Hematopoietic multipotent progenitor cell treated with erythropoietin and hydrocortisone succinate and interleukin-3 and kit ligand, for 17 days (in vitro differentiated cells): ENCODE data around the gene CD164.
"Not testable (repeated sequence)": the region's sequence is repeated elsewhere in the genome, so short reads cannot be mapped to it uniquely, and the experiment has no call there.

Experiments
- DNase-seq: peaks from one replicate; pipeline ENCODE4 v3.0.0-alpha.2; 2015; ENCODE audit warnings: low spot score

CD164 gene

DNA sequence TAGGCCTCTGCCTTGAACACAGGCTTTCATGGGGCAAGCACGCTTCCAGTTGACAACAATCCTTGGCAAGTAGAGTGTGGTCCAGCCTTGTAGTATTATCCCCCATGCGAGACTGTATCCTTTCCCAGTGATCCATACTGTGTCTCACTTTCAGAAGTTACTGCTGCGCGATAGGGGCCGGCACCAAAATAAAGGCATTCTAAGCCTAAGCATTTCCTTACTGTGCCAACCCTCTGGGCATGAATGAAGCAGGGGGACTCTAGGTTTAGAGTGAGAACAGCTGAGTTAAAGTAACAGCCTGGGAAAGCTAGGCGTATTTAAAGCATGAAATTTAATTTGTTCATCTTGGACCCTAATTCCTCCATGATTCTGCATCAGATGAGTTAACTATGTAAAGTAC is 39.4 kb downstream of the CD164 start:
- no peak for DNase-seq

DNA sequence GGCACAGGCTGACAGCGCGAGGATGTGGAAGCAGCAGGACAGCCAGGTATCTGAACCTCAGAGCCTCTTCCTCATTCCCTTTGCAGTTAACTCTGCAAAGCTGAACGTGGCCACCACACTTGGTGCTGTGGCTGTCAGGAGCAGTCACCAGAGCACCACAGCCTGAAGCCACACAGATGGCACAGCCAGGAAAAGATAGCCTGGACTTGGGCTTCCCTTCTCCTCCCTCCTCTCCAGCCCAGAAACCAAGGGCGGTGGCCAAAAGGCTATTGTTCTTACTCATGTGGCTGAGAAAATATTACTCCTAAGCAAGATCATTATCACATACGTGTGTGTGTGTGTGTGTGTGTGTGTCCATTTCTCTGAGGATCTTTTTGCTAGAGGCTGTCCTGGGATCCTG is 39.8 kb downstream of the CD164 start:
- DNase-seq = no peak

- no peak for DNase-seq
Measured at GRCh38 chr6:109340811-109341210, 41.5 kb downstream of the CD164 start.

DNA sequence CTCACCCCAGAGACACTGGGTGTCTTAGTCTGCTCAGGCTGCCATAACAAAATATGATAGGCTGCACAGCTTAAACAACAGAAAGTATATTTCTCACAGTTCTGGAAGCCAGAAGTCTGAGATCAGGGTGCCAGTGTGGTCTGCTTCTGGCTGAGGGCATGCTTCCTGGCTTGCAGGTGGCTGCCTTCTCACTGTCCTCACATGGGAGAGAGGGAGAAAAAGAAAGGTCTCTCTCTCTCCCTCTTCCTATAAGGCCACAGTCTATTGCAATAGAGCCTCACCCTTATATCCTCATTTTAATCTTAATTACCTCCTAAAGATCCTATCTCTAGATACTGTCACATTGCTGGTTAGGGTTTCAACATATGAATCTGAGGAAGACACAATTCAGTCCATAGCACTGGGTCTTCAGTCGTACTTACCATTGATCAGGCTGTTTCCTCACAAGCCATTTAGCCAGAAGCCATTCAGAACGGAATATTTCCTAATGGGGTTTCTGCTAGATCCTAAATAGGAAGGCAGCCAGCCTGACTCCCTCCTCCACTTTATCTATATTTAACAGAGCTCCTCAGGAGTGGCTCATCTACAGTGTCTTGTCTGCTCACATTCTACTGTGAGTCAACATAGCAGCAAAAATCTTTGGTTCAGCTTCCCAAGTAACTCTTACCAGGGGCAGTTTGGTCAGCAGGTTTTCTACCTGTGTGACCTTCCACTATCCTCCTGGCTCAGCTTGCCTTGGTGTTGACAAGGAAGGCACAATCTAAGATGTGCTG is 42.2 kb downstream of the CD164 start:
- DNase-seq = peak; percentile 71

DNA sequence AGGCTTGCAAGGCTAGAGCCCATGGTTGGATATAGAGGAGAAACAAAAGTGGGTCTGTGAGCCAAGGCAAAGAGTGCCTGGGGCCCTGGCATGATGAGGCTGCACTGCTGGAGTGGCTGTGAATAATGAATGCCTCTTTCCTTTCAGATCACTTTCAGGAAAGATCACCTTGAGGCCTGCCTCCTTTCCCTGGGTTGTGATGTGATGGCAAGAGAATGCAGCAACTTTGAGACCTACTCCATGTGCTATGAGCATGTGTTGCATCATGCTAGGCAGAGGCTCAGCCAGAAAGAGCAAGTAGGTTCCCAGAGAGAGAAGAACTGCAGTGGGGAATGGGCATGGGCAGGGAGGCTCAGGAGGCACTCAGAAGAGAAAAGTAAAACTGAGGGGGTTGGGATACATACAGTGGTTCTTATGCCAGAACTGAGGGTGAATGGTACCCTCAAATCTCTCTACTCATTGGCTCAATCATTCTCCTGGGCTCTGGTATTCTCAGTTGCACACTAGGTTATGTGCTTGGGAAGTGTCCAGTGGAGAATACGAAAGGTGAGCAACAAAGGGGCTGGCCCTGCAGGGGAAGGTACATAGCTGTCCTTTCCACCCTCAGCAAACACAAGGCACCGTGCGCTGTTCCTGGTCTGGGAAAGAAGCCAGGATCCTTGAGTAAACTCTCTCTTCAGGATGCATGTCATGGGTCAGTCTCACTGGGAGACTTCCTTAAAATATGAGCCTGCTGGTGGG is 45.9 kb downstream of the CD164 start:
- no peak for DNase-seq

GRCh38 chr6:109333870-109334269 is 48.4 kb downstream of the CD164 start:
- not testable (repeated sequence) for DNase-seq

DNA sequence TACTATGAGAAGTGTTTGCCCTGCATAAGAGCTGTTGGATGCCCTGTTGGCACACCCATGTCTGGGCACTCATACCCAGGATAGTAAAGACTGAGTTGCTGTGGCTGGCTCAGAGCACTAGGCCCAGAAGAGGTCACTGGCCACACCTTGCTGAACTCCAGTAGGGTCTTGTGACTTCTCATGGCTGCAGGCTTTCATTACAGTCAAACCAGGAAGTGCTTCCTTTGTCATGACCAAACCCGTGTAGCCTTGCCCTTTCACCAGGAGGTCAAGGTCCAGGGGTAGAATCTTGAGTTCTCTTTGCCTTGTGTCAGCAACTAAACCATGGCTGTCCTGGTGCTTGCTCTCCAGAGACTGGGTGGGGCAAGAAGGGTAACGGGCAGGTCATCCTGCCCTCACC is 49.5 kb downstream of the CD164 start:
- no peak for DNase-seq

DNA sequence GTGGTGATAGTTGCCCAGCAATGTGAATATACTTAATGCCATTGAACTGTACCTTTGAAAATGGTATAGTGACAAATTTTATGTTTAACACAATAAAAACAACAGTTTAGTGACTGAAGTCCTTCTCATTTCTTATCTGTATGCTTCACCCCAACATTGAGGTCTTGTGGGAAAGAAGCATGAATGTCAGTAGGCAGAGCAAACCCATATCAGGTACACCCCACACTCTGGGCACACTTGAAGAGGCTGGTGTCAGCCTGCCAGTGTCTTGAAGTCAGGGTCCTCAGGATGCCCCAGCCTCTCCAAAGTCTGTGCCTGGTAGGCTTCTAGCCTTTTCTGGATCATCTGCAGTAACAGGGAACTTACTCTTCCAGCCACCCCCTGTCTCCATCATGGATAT is 51.2 kb downstream of the CD164 start:
- DNase-seq = no peak

GRCh38 chr6:109330263-109330662 is 52.0 kb downstream of the CD164 start:
- no peak for DNase-seq

DNA sequence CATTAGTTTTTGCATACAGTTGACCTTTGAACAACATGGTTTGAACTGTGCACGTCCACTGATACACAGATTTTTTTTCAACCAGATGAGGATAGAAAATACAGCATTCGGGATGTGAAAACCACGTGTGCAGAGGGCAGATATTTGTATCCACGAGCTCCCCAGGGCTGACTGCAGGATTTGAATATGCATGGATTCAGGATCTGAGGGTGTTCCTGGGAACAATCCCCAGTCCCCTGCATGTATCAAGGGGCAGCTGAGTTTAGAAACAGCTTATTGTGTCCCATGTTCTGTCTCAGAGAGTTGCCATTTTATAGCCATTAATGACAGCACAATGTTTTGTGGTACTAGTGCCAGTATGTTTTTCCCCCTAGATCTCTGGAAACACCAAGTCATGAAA is 53.6 kb downstream of the CD164 start:
- DNase-seq = no peak

DNA sequence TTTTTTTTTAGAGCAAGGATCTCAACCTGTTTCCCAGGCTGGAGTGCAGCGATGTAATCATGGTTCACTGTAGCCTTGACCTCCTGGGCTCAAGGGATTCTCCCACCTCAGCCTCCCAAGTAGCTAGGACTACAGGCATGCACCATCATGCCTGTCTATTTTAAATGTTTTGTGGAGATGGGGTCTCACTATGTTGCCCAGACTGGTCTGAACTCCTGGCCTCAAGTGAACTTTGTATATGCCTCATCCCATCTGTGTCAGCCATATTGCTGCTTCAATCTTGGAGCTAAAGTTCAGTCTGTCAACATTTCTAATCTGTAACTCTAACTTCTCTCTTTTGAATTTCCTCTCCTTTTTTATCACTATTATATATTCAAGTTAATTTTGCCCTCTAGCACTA is 54.3 kb downstream of the CD164 start:
- no peak for DNase-seq

- no peak for DNase-seq
Measured at GRCh38 chr6:109327491-109327890, 54.8 kb downstream of the CD164 start.

GRCh38 chr6:109326351-109326750 is 55.9 kb downstream of the CD164 start:
- no peak for DNase-seq

DNA sequence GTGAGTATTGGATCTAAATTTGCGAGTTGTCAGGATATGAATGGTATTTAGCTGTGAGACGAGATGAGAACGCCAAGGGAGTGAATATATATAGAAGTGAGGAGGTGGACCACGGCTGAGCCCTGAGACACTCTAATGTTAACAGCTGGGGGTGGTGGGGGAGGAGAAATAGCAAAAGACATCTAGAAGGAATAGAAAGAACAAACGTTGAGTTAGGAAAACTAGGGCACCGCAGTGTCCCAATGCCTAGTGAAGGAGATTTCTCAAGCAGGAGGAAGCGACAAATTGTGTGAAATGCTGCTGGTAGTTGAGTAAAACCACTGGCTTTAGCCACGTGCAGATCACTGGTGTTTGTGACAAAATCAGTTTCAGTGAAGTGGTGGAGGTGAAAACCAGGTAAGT is 56.9 kb downstream of the CD164 start:
- no peak for DNase-seq

DNA sequence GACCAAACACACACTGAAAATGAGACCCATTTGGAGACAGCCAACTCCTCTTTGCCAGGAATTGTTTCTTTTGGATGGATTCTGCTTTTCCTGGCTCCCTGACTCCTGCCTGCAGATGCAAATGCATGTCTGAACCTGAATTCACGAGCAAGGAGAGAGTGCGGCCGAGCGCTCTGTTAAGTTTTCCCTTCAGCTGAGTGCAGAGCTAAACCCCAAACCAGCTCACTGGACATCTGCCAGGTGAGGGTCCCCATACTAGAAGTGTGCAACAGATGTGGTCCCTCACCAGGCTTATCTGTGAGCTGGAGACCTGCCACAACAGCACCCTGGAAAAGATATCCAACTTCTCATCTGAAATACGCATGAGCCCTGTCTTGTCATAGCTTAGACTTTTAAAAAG is 59.0 kb downstream of the CD164 start:
- no peak for DNase-seq

GRCh38 chr6:109322825-109323224 is 59.4 kb downstream of the CD164 start:
- no peak for DNase-seq

GRCh38 chr6:109321752-109322151 is 60.5 kb downstream of the CD164 start:
- no peak for DNase-seq

DNA sequence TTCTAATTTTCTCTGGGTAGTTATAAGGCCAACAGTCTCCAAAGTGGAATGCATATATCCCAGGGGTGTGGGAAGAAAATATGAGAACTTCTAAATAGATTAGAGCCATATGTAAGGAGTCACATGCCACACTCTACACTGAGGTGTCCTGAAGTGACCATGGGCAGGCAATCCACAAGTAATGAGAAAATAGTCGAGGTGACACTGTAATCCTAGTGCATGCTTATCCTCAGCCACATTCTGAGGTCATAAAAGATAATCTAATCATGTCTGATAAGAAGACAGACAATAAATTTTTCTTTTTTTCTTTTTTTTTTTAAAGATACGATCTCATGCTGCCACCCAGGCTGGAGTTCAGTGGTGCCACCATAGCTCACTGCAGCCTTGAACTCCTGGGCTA is 62.2 kb downstream of the CD164 start:
- DNase-seq = no peak

DNA sequence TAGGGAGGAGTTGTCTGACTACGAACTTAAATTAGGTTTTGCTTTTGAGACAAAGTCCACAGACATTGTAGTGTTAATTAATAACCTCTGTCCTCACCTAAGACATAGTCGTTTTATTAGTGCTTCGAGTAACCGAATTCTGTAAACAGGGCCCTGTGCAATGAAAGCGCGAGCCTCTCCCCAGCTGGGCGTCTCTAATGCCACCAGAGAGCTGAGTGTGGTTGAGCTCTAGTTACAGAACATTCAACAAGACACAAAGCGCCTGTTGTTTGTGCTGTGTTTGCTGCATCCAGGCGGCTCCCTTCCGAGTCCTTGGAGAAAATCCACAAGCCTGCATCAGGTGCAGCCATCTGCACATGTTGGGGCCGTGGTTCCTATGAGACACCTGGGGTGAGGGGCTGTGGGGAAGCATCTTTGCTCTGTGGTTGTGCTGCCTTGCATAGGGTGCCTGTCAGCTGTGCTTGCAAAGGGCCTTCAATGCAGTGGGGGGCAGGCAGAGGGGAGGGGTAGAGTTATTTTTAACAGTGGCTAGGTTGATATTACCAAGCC is 63.9 kb downstream of the CD164 start:
- no peak for DNase-seq

DNA sequence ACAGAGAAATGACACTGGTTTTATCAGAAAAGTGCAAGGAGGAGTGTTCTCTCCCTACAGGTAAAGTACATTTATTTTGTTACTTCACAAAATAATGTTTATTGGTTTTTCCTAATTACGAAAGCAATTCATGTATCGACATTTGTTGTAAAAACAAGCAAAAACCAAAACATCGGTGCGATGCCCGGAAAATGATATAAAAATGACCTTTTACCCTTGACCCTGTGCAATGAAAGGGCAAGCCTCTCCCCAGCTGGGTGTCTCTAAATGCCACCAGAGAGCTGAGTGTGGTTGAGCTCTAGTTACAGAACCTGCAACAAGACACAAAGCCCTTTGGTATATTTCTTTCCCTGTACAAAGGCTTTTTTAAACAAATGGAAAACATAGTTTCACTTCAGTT is 65.4 kb downstream of the CD164 start:
- DNase-seq = no peak
